ENCODE data around the gene DMD.

Gene DMD

GRCh38 chrX:32871636-32872035 is 339.7 kb downstream of the DMD start:
- Mint-ChIP-seq H3K9me3 (no peaks in the 10 kb centered on the region), H3K4me1 (no peaks in the 10 kb centered on the region), H3K27ac (no peak overlapping the region), H3K4me3 (no peak overlapping the region), H3K36me3 (no peaks in the 10 kb centered on the region), H3K27me3 (no peaks in the 10 kb centered on the region)

GRCh38 chrX:32868524-32868895 is 342.8 kb downstream of the DMD start:
- H3K27ac Mint-ChIP-seq = no peak overlapping the region
- H3K4me1 Mint-ChIP-seq = no peaks in the 10 kb centered on the region
- no peaks in the 10 kb centered on the region for H3K27me3 Mint-ChIP-seq
- no peaks in the 10 kb centered on the region for H3K36me3 Mint-ChIP-seq
- no peaks in the 10 kb centered on the region for H3K9me3 Mint-ChIP-seq
- H3K4me3 Mint-ChIP-seq = no peak overlapping the region

- H3K27me3 Mint-ChIP-seq = no peaks in the 10 kb centered on the region
- H3K4me3 Mint-ChIP-seq = no peak overlapping the region
- H3K4me1 Mint-ChIP-seq = no peaks in the 10 kb centered on the region
- no peak overlapping the region for H3K27ac Mint-ChIP-seq
- H3K9me3 Mint-ChIP-seq = no peaks in the 10 kb centered on the region
- H3K36me3 Mint-ChIP-seq = no peaks in the 10 kb centered on the region
Measured at GRCh38 chrX:32867781-32868523, 343.4 kb downstream of the DMD start.

GRCh38 chrX:32852203-32852602 is 359.1 kb downstream of the DMD start:
- no peak overlapping the region for H3K4me3 Mint-ChIP-seq
- no peak overlapping the region for H3K27ac Mint-ChIP-seq
- H3K4me1 Mint-ChIP-seq = no peaks in the 10 kb centered on the region
- H3K27me3 Mint-ChIP-seq = no peaks in the 10 kb centered on the region
- H3K36me3 Mint-ChIP-seq = no peaks in the 10 kb centered on the region
- H3K9me3 Mint-ChIP-seq = no peaks in the 10 kb centered on the region

- Mint-ChIP-seq H3K27ac (no peak overlapping the region), H3K36me3 (no peaks in the 10 kb centered on the region), H3K4me3 (no peak overlapping the region), H3K4me1 (no peaks in the 10 kb centered on the region), H3K9me3 (no peaks in the 10 kb centered on the region), H3K27me3 (no peaks in the 10 kb centered on the region)
Measured at GRCh38 chrX:32851556-32851955, 359.8 kb downstream of the DMD start.

DNA sequence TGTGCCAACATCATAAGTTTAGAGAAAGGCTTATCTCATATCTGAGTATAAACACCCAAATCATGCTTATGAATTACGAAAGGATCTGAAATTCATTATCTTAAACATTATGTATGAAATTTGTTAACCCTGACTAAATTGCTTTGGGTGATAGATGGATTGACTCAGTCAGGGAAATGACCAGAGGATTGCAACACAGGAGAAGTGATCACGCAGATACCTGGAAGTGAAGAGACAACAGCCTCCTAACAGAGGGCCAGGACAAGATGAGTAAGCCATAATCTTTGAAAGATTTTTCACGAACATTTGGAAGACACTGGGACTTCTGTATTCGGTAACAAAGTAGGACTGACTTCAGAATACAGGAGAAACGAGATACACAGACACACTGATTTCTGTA is 363.4 kb downstream of the DMD start:
- Mint-ChIP-seq H3K9me3 (no peaks in the 10 kb centered on the region), H3K36me3 (no peaks in the 10 kb centered on the region)

DNA sequence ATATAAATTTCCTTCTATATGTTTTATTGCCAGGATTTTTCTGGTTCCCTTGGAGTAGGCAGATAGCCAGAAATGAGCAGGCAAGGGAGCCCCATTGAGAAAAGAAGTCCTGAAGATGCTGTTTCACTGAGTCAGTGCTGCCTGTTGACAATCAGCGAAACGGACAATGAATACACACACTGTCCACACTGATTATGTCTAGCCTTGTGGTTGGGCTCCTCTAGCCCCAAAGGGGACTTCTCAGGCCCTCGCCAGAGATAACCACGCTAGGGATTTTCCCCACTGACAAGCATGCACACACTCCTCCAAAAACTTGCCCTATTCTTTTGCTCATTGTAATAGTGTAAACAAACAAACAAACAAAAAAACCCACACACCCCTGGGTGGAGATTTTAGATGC is 369.3 kb downstream of the DMD start:
- no peaks in the 10 kb centered on the region for H3K4me1 Mint-ChIP-seq
- no peaks in the 10 kb centered on the region for H3K27me3 Mint-ChIP-seq
- H3K27ac Mint-ChIP-seq = no peak overlapping the region
- no peaks in the 10 kb centered on the region for H3K9me3 Mint-ChIP-seq
- no peak overlapping the region for H3K4me3 Mint-ChIP-seq
- no peaks in the 10 kb centered on the region for H3K36me3 Mint-ChIP-seq

More for the DNA sequence above, 363.4 kb downstream of the DMD start:
- Mint-ChIP-seq H3K4me1 (no peaks in the 10 kb centered on the region), H3K27ac (no peak overlapping the region), H3K27me3 (no peaks in the 10 kb centered on the region), H3K4me3 (no peak overlapping the region)

DNA sequence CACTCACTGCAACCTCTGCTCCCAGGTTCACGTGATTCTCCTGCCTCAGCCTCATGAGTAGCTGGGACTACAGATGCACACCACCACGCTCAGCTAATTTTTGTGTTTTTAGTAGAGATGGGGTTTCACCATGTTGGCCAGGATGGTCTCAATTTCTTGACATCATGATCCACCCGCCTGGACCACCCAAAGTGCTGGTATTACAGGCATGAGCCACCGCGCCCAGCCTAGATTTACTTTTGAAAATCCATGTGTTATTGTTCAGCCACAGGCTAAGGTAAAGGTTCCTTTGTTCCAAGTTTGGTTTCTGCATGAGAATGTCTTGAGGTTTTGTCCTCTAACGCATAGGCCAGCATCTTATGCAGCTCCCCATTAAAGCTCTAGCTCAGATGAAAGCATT is 371.6 kb downstream of the DMD start:
- Mint-ChIP-seq H3K9me3 (no peaks in the 10 kb centered on the region), H3K36me3 (no peaks in the 10 kb centered on the region), H3K4me3 (no peak overlapping the region), H3K4me1 (no peaks in the 10 kb centered on the region), H3K27ac (no peak overlapping the region), H3K27me3 (no peaks in the 10 kb centered on the region)

- Mint-ChIP-seq H3K4me3 (no peak overlapping the region), H3K27ac (no peak overlapping the region), H3K4me1 (no peaks in the 10 kb centered on the region), H3K27me3 (no peaks in the 10 kb centered on the region), H3K36me3 (no peaks in the 10 kb centered on the region), H3K9me3 (peaks cover 5% of the 10 kb centered on the region)
Measured at GRCh38 chrX:32825009-32825408, 386.3 kb downstream of the DMD start.

DNA sequence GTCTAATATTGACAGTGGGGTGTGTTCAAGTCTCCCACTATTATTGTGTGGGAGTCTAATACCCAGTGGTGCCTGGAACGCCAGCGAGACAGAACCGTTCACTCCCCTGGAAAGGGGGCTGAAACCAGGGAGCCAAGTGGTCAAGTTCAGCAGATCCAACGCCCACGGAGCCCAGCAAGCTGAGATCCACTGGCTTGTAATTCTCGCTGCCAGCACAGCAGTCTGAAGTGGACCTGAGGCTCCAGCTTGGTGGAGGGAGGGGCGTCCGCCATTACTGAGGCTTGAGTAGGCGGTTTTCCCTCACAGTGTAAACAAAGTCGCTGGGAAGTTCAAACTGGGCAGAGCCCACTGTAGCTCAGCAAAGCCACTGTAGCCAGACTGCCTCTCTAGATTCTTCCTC is 407.3 kb downstream of the DMD start:
- H3K27me3 Mint-ChIP-seq = no peaks in the 10 kb centered on the region
- no peaks in the 10 kb centered on the region for H3K4me1 Mint-ChIP-seq
- peaks cover 5% of the 10 kb centered on the region for H3K9me3 Mint-ChIP-seq
- H3K36me3 Mint-ChIP-seq = no peaks in the 10 kb centered on the region
- H3K27ac Mint-ChIP-seq = no peak overlapping the region
- no peak overlapping the region for H3K4me3 Mint-ChIP-seq

DNA sequence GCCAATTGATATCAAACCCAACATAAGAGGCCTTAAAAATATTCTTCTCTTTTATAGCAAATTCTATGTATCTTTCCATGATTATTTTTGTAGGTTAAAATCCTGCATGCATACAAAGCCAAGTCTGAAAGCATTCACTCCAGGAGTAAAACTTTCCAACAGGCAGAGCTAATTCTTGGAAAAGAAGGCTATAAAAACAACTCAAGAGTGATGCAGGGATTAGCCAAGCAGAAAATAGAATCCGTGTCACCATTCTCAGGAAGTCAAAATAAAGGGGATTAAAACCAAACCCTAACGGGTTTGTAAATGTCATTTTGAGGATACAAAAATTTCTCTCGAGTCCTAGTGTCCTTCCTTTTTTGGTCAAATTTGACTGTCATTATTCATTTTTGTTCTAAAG is 412.4 kb downstream of the DMD start:
- H3K4me1 Mint-ChIP-seq = no peaks in the 10 kb centered on the region

GRCh38 chrX:32788936-32789335 is 422.4 kb downstream of the DMD start:
- H3K27me3 Mint-ChIP-seq = no peaks in the 10 kb centered on the region
- no peaks in the 10 kb centered on the region for H3K9me3 Mint-ChIP-seq
- no peaks in the 10 kb centered on the region for H3K4me1 Mint-ChIP-seq
- H3K27ac Mint-ChIP-seq = no peak overlapping the region
- H3K4me3 Mint-ChIP-seq = no peak overlapping the region
- no peaks in the 10 kb centered on the region for H3K36me3 Mint-ChIP-seq

More for the DNA sequence above, 412.4 kb downstream of the DMD start:
- H3K4me3 Mint-ChIP-seq = no peak overlapping the region
- no peaks in the 10 kb centered on the region for H3K36me3 Mint-ChIP-seq
- H3K27ac Mint-ChIP-seq = no peak overlapping the region
- no peaks in the 10 kb centered on the region for H3K9me3 Mint-ChIP-seq
- no peaks in the 10 kb centered on the region for H3K27me3 Mint-ChIP-seq

GRCh38 chrX:32780109-32780508 is 431.2 kb downstream of the DMD start:
- H3K4me1 Mint-ChIP-seq = no peaks in the 10 kb centered on the region
- H3K36me3 Mint-ChIP-seq = no peaks in the 10 kb centered on the region
- H3K9me3 Mint-ChIP-seq = no peaks in the 10 kb centered on the region
- H3K27me3 Mint-ChIP-seq = no peaks in the 10 kb centered on the region
- H3K4me3 Mint-ChIP-seq = no peak overlapping the region
- H3K27ac Mint-ChIP-seq = no peak overlapping the region

DNA sequence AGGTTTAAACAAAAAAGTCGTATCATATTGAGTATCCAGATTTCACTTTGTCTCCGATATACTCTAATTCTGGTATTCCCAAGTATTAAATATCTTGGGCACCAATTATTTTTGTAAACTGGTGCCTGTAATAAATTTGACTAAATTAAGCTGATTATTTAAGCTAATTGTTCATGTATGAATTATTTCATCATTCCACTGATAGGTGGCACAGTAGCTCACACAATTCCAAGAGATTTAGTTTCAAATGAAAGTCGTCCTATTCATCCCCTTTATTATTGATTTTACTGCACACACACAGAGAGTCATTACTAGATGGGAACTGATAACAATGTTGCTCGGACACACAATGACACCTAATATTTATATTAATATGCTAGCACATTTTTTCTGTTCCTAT is 432.4 kb downstream of the DMD start:
- no peaks in the 10 kb centered on the region for H3K9me3 Mint-ChIP-seq
- no peaks in the 10 kb centered on the region for H3K27me3 Mint-ChIP-seq
- H3K4me3 Mint-ChIP-seq = no peak overlapping the region
- no peak overlapping the region for H3K27ac Mint-ChIP-seq
- H3K36me3 Mint-ChIP-seq = no peaks in the 10 kb centered on the region
- H3K4me1 Mint-ChIP-seq = no peaks in the 10 kb centered on the region

DNA sequence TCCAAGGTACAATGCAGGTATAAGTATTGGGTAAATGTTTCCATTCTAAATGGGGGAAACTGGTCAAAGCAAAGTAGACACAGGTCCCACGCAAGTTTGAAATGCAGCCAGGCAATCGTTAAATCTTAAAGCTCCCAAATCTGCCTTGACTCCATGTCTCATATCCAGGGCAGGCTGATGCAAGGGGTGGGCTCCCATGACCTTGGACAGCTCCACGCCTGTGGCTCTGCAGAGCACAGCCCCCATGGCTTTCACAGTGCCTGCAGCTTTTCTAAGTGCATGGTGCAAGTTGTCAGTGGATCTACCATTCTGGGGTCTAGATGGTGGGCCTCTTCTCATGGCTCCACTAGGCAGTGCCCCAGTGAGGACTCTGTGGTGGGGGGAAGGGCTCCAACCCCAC is 436.4 kb downstream of the DMD start:
- Mint-ChIP-seq H3K27me3 (no peaks in the 10 kb centered on the region), H3K9me3 (no peaks in the 10 kb centered on the region), H3K4me3 (no peak overlapping the region), H3K36me3 (no peaks in the 10 kb centered on the region), H3K27ac (no peak overlapping the region), H3K4me1 (no peaks in the 10 kb centered on the region)

GRCh38 chrX:32749070-32749469 is 462.3 kb downstream of the DMD start:
- H3K27ac Mint-ChIP-seq = no peak overlapping the region
- H3K27me3 Mint-ChIP-seq = no peaks in the 10 kb centered on the region

GRCh38 chrX:32745323-32745722 is 466.0 kb downstream of the DMD start:
- H3K4me1 Mint-ChIP-seq = no peaks in the 10 kb centered on the region
- H3K27me3 Mint-ChIP-seq = no peaks in the 10 kb centered on the region
- H3K4me3 Mint-ChIP-seq = no peak overlapping the region
- no peak overlapping the region for H3K27ac Mint-ChIP-seq
- H3K9me3 Mint-ChIP-seq = peaks cover 7% of the 10 kb centered on the region
- no peaks in the 10 kb centered on the region for H3K36me3 Mint-ChIP-seq

More at GRCh38 chrX:32749070-32749469, 462.3 kb downstream of the DMD start:
- Mint-ChIP-seq H3K9me3 (peaks cover 7% of the 10 kb centered on the region), H3K36me3 (no peaks in the 10 kb centered on the region), H3K4me1 (no peaks in the 10 kb centered on the region), H3K4me3 (no peak overlapping the region)

Data from activated naive CD4-positive, alpha-beta T cell treated with anti-CD3 and anti-CD28 coated beads, Interleukin-2, amount 50 U/mL, for 24 hours (primary cell).